ENCODE data around the gene EPB41L5.
"Not testable (repeated sequence)": the region's sequence is repeated elsewhere in the genome, so short reads cannot be mapped to it uniquely, and the experiment has no call there.

EPB41L5 gene

GRCh38 chr2:120026890-120027289 lies 14.0 kb downstream of the EPB41L5 start:
- no peak for DNase-seq (ENCODE audit: low read depth, low spot score)
- H3K4me3 ChIP-seq (ENCODE audit: low read length), result no peak overlapping the region

DNA sequence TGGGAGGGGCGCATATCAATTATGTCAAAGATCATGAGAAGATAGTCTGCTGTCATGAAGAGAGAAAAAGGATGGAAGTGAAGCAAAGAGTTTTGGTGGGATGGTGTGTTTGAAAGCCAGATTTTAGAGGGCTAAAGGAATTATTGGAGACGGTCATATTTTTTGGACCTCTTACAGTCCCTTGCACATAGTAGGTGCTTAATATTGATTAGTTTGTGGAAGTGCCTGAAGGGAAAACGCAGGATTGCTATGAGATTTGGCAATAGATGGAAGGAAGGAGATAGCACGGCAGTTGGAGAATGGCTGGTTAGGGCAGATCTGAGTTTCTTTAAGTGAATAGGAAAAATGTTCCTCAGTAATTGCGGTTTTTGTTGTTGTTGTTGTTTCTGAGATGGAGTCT lies 15.9 kb downstream of the EPB41L5 start:
- no peak for DNase-seq (ENCODE audit: low read depth, low spot score)
- no peak overlapping the region for H3K4me3 ChIP-seq (ENCODE audit: low read length)

- no peak overlapping the region for H3K4me3 ChIP-seq (ENCODE audit: low read length)
- DNase-seq (ENCODE audit: low read depth, low spot score), result no peak
Observed at GRCh38 chr2:120029672-120030640, 17.1 kb downstream of the EPB41L5 start.

DNA sequence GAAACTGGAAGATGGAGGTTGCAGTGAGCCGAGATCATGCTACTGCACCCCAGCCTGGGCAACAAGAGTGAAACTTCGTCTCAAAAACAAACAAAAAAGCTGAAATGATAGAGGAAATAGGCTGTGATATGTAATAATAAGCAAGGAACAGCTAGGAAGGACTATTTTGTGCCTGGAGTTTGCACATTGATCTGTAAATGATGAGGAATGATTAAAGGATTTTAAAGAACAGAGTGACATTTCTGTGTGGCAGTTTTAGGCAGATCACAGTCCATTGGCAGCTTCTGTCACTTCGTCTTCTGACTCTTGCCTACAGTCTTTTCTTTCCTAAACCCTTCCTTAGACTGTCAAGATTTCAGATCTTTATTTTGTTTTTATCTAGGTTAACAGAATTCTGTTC lies 19.4 kb downstream of the EPB41L5 start:
- no peak overlapping the region for H3K4me3 ChIP-seq (ENCODE audit: low read length)
- DNase-seq (ENCODE audit: low read depth, low spot score), result no peak

GRCh38 chr2:120034027-120034426 lies 21.1 kb downstream of the EPB41L5 start:
- H3K4me3 ChIP-seq (ENCODE audit: low read length), result no peak overlapping the region
- no peak for DNase-seq (ENCODE audit: low read depth, low spot score)

GRCh38 chr2:120034621-120035020 lies 21.7 kb downstream of the EPB41L5 start:
- H3K4me3 ChIP-seq (ENCODE audit: low read length), result no peak overlapping the region
- DNase-seq (ENCODE audit: low read depth, low spot score), result no peak

DNA sequence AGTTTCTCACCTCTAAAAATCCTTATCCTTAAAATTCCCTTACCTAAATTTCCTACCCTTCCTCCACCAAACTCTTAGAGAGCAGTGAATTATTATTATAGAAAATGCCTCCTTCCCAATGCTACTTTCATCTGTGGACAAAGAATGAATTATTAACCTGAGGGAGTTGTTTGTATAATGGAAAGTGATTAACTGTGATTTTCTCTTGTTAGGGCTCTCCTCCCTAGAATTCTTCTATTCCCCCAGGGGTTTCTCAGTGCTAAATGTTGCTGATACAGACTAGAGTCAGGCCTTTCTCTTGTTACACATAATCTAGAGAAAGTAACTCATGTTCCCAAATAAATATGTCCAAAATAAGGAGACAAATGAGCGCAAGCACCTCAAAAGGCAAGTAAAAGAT lies 23.3 kb downstream of the EPB41L5 start:
- DNase-seq (ENCODE audit: low read depth, low spot score), result no peak
- no peak overlapping the region for H3K4me3 ChIP-seq (ENCODE audit: low read length)

DNA sequence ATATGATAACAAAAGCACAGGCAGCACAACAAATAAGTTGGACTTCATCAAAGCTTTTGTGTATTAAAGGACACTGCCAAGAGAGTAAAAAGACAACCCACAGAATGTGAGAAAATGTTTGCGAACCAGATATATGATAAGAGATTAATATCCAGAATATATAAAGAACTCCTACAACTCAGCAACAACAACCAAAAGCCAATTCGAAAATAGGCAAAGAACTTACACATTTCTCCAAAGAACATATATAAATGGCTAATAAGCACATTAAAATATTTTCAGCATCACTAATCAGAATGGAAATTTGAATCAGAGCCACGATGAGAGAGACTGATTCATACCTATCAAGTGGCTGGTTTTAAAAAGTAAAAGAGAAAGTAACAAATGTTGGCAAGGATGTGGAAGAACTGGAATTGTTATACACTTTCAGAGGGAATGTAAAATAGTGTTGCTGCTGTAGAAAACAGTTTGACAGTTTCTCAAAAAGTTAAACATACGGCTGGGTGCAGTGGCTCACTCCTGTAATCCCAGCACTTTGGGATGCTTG lies 25.2 kb downstream of the EPB41L5 start:
- no peak overlapping the region for H3K4me3 ChIP-seq (ENCODE audit: low read length)
- no peak for DNase-seq (ENCODE audit: low read depth, low spot score)

- DNase-seq (ENCODE audit: low read depth, low spot score), result no peak
Observed at GRCh38 chr2:120042359-120042758, 29.5 kb downstream of the EPB41L5 start.

GRCh38 chr2:120044336-120044735 lies 31.5 kb downstream of the EPB41L5 start:
- DNase-seq (ENCODE audit: low read depth, low spot score), result no peak
- H3K4me3 ChIP-seq (ENCODE audit: low read length), result no peak overlapping the region

More at GRCh38 chr2:120042359-120042758, 29.5 kb downstream of the EPB41L5 start:
- no peak overlapping the region for H3K4me3 ChIP-seq (ENCODE audit: low read length)

- H3K4me3 ChIP-seq (ENCODE audit: low read length); DNase-seq (ENCODE audit: low read depth, low spot score): not testable (repeated sequence)
Observed at GRCh38 chr2:120045775-120046174, 32.9 kb downstream of the EPB41L5 start.

GRCh38 chr2:120046252-120046651 lies 33.4 kb downstream of the EPB41L5 start:
- DNase-seq (ENCODE audit: low read depth, low spot score); H3K4me3 ChIP-seq (ENCODE audit: low read length): not testable (repeated sequence)

DNA sequence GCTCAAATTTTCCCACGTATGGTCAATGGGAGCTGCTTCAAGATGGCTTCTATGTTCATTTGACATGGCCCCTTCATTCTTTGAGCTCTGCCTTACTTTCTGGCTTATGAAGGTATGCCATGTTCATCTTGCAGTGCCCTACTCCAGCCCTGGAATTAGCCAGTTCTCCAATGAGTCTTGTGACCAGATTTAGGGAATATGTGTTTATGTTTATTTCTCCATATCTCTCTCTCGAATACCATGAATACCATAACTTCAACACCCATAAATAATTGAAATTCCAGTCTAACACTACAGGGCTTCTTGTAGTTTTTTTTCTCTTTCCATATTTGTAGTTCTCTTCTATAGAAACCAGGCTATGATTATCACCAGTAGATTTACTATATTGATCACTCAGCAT lies 39.7 kb downstream of the EPB41L5 start:
- DNase-seq (ENCODE audit: low read depth, low spot score), result no peak
- H3K4me3 ChIP-seq (ENCODE audit: low read length), result no peak overlapping the region

GRCh38 chr2:120053891-120054290 lies 41.0 kb downstream of the EPB41L5 start:
- H3K4me3 ChIP-seq (ENCODE audit: low read length), result no peak overlapping the region
- no peak for DNase-seq (ENCODE audit: low read depth, low spot score)

DNA sequence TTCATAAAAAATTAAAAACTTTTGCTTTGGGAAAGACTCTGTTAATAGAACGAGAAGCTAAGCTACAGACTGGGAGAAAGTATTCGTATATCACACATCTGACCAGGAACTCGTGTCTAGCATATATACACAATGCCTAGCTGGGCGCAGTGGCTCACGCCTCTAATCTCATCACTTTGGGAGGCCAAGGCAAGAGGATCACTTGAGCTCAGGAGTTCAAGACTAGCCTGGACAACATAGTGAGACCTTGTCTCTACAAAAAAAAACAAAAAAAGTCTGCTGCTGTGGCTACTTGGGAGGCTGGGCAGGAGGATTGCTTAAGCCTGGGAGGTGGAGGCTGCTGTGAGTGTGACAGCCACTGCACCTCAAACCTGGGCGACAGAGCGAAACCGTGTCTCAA lies 46.6 kb downstream of the EPB41L5 start:
- DNase-seq (ENCODE audit: low read depth, low spot score), result no peak
- no peak overlapping the region for H3K4me3 ChIP-seq (ENCODE audit: low read length)

DNA sequence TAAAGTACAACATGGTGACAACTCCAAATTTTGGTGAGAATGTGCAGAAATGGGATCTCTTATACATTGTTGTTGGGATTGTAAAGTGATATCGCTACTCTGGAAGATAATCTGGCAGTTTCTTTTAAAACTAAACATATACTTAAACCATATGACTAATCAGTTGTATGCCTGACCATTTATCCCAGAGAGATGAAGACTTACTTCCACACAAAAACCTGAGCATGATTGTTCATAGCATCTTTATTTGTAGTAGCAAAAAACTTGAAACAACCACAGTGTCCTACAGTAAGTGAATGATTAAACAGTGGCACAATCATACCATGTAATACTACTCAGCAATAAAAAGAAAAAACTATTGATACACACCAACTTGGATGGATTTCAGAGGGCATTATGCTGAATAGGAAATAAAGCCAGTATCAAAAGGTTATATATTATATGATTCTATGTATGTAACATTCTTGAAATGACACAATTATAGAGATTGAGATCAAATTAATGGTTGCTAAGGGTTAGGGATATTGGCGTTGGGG lies 47.3 kb downstream of the EPB41L5 start:
- no peak overlapping the region for H3K4me3 ChIP-seq (ENCODE audit: low read length)
- DNase-seq (ENCODE audit: low read depth, low spot score), result no peak

DNA sequence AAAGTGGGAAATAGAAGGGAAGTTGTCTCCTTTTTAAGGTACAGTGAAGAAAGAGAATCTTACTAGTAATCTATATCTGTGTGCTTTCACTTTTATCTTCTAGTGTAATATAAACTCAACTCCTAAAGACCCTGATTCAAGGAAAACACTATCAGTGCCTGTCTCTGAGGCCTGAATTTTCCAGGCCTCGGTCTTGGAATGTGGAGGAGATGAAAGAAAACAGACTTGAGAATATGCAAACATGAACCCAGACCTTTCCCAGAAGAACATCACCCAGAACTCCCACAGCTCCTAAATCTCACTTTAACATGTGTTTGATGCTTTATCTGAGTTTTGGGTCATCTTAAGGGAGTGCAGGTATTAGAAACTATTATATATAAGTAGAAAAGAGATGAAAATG lies 51.8 kb downstream of the EPB41L5 start:
- no peak for DNase-seq (ENCODE audit: low read depth, low spot score)
- H3K4me3 ChIP-seq (ENCODE audit: low read length), result no peak overlapping the region

DNA sequence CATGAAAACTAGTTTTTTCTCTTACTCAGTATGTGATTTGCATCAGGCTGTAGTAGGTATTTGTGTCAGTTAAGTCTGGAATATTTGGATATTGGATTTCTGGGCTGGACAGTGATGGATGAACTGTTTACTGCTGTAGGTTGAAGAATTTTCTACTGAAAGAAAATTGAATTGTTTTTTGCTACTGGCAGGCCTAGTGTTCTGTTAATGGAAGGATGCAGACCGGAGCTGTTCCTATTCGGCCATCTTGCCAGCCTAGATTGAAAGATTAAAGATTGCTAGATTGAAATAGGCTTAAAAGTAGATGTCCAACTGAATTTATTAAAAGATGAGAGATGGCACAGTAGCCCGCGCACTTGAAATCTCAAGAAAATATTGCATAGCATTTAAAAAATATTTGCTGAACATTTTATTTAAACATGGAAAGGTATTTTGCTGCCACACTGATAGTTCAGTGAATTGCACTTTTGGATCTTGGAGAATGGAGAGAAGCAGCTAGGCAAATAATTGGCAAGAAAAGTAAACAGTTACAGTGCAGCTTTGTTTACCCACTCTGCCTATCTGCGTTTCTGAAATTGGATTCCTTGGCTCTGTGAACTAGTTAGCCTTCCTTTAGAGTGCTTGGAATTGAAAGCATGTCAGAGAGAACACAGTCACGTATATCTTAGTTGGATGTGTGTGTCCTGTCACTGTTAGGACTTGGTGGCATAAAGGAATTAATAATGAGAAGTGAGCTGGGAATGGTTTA lies 54.1 kb downstream of the EPB41L5 start:
- H3K4me3 ChIP-seq (ENCODE audit: low read length), result no peak overlapping the region
- no peak for DNase-seq (ENCODE audit: low read depth, low spot score)

GRCh38 chr2:120068040-120068658 lies 55.3 kb downstream of the EPB41L5 start:
- DNase-seq (ENCODE audit: low read depth, low spot score); H3K4me3 ChIP-seq (ENCODE audit: low read length): not testable (repeated sequence)
